ENCODE data around the gene TMEM154. TPM values are rescaled to one million over a fixed set of nuclear protein-coding genes. Genes with fewer than 3 reads are reported as not detected.

The TMEM154 gene
- total RNA-seq, 1 donor from 2014 or later = 1.4 TPM

GRCh38 chr4:152696764-152697261 lies 17.0 kb upstream of the TMEM154 start:
- peaks cover 9% of the 10 kb centered on the region for H3K4me1 ChIP-seq
- H3K4me3 ChIP-seq = no peak overlapping the region
- TF ChIP-seq, protein P1, sequence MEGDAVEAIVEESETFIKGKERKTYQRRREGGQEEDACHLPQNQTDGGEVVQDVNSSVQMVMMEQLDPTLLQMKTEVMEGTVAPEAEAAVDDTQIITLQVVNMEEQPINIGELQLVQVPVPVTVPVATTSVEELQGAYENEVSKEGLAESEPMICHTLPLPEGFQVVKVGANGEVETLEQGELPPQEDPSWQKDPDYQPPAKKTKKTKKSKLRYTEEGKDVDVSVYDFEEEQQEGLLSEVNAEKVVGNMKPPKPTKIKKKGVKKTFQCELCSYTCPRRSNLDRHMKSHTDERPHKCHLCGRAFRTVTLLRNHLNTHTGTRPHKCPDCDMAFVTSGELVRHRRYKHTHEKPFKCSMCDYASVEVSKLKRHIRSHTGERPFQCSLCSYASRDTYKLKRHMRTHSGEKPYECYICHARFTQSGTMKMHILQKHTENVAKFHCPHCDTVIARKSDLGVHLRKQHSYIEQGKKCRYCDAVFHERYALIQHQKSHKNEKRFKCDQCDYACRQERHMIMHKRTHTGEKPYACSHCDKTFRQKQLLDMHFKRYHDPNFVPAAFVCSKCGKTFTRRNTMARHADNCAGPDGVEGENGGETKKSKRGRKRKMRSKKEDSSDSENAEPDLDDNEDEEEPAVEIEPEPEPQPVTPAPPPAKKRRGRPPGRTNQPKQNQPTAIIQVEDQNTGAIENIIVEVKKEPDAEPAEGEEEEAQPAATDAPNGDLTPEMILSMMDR (IDR thresholded peaks at IDR 0.05; ENCODE audit: borderline replicate concordance) = no peak
- intact Hi-C loops (cut with micrococcal nuclease) = no loop called here
- H3K27ac ChIP-seq (replicated peaks) = no peak overlapping the region
- no peaks in the 10 kb centered on the region for H3K36me3 ChIP-seq
- H3K27me3 ChIP-seq (ENCODE audit: low read depth) = peaks cover under 1% of the 10 kb centered on the region
- no peaks in the 10 kb centered on the region for H3K9me3 ChIP-seq (replicated peaks)
- DNase-seq = no peak

DNA sequence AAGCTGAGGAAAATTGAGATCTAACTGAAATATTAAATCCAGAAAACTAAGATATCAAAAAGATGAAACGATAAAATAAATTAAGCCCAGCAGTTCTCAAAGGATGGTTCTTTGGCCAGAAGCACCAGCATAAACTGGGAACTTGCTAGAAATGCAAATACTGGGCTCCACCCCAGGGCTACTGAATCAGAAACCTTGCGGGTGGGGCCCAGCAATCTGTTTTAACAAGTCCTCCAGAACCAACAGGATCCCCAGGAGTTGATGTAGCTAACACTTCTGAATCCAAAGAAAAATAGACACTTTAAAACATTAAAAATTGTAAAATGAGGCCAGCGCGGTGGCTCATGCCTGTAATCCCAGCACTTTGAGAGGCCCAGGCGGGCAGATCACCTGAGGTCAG lies 14.1 kb upstream of the TMEM154 start:
- Histone ChIP-seq H3K4me1 (peaks cover 30% of the 10 kb centered on the region), H3K9me3 (replicated peaks) (no peaks in the 10 kb centered on the region), H3K27me3 (ENCODE audit: low read depth) (no peaks in the 10 kb centered on the region), H3K4me3 (no peak overlapping the region), H3K36me3 (no peaks in the 10 kb centered on the region), H3K27ac (replicated peaks) (no peak overlapping the region)
- TF ChIP-seq, protein P1 (IDR thresholded peaks at IDR 0.05; ENCODE audit: borderline replicate concordance) = no peak
- no peak for DNase-seq
- intact Hi-C loops (cut with micrococcal nuclease) = no loop called here

DNA sequence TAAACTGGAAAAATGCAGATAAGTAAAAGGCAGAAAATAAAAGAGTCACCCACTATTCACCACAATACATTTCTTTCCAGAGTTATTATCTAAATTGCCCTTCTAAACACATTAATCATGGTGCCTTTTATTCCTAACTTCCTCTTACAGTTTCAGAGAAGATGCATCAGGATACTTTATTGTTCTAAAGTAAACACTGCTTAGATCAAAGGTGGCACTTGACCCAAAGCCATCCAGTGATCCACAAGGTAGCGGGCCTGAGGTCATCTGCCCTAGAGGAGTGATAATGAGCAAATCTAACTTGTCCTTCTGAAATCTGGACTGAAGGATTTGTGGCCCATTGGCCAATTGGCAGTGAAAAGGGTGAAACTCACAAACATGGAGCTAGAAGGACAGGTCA lies 12.0 kb upstream of the TMEM154 start:
- TF ChIP-seq, protein P1 (IDR thresholded peaks at IDR 0.05; ENCODE audit: borderline replicate concordance) = no peak

DNA sequence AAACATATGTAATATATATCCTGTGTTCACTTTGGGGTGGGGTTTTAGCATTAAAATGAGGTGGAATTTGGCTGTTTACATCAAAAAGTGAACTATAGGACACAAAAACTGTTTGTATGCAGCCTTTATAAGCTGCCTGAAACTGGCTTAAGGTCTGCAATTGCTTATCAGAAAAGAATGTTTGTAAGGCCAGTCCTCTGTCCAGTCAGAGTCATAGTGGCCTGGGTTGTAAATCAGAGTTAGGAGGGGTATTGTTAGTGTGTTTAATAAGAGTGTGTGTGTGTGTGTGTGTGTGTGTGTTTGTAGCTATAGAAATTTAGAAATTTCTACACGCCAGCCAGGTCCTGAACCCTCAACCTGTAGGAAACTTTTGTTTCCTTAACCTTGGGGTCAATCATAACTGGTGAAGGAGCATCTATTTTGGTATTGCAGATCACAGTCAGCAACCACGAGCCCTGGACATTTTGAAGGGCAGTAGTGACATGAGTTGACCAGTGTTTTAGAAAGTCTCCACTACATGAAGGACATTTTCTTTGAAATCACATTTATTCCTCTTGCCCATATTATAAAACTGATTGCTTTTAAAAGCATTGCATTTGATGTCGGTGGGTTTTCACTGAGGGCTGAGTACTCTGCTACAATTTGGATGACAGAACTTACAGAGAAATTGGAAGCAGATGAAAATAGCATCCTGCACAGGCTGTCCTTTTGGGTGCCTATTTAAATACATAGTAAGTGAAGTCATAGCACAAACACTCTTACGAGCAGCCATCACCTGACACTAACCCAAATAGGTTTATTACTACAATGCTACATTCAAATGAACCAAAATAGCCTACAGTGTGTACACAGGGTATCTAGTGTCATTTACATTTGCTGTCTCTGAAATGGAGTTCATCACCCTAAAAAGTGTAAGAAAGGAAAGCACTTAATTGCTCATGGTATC lies 11.2 kb upstream of the TMEM154 start:
- peak overlapping the region; percentile 91 for H3K27ac ChIP-seq (replicated peaks)
- intact Hi-C loops (cut with micrococcal nuclease) = no loop called here
- no peaks in the 10 kb centered on the region for H3K27me3 ChIP-seq (ENCODE audit: low read depth)
- peaks cover 47% of the 10 kb centered on the region for H3K4me1 ChIP-seq
- H3K9me3 ChIP-seq (replicated peaks) = no peaks in the 10 kb centered on the region
- H3K4me3 ChIP-seq = no peak overlapping the region
- TF ChIP-seq, protein P1 (IDR thresholded peaks at IDR 0.05; ENCODE audit: borderline replicate concordance) = no peak
- H3K36me3 ChIP-seq = no peaks in the 10 kb centered on the region
- DNase-seq = no peak

More for the DNA sequence above, 12.0 kb upstream of the TMEM154 start:
- peaks cover 41% of the 10 kb centered on the region for H3K4me1 ChIP-seq
- no peak for DNase-seq
- peak overlapping the region; percentile 91 for H3K27ac ChIP-seq (replicated peaks)
- H3K36me3 ChIP-seq = no peaks in the 10 kb centered on the region
- H3K27me3 ChIP-seq (ENCODE audit: low read depth) = no peaks in the 10 kb centered on the region
- no peaks in the 10 kb centered on the region for H3K9me3 ChIP-seq (replicated peaks)
- intact Hi-C loops (cut with micrococcal nuclease) = no loop called here
- H3K4me3 ChIP-seq = no peak overlapping the region

- Histone ChIP-seq H3K4me3 (no peak overlapping the region), H3K36me3 (no peaks in the 10 kb centered on the region), H3K27me3 (ENCODE audit: low read depth) (no peaks in the 10 kb centered on the region), H3K9me3 (replicated peaks) (no peaks in the 10 kb centered on the region), H3K4me1 (peaks cover 47% of the 10 kb centered on the region), H3K27ac (replicated peaks) (peak overlapping the region; percentile 91)
- DNase-seq = no peak
- intact Hi-C loops (cut with micrococcal nuclease) = no loop called here
- TF ChIP-seq, protein P1 (IDR thresholded peaks at IDR 0.05; ENCODE audit: borderline replicate concordance) = no peak
These were observed 10.1 kb upstream of the TMEM154 start for GRCh38 chr4:152689615-152690501.

Measured in left ventricle myocardium inferior (tissue), 1 donor.